Measurements from ENCODE around the gene CLTC.
A peak's percentile ranks its signal among the peaks of the same experiment; 100 is the strongest.

The CLTC gene

GRCh38 chr17:59688008-59688407 is 68.3 kb downstream of the CLTC start:
- no peak for DNase-seq

GRCh38 chr17:59688496-59688895 is 68.8 kb downstream of the CLTC start:
- no peak for DNase-seq

- DNase-seq = no peak
Measured at GRCh38 chr17:59693582-59693981, 73.9 kb downstream of the CLTC start.

GRCh38 chr17:59694344-59694743 is 74.6 kb downstream of the CLTC start:
- no peak for DNase-seq

- no peak for DNase-seq
Measured at GRCh38 chr17:59695945-59696681, 76.4 kb downstream of the CLTC start.

GRCh38 chr17:59696682-59697277 is 77.1 kb downstream of the CLTC start:
- DNase-seq = no peak

GRCh38 chr17:59698143-59698542 is 78.4 kb downstream of the CLTC start:
- DNase-seq = no peak

GRCh38 chr17:59699218-59699617 is 79.5 kb downstream of the CLTC start:
- DNase-seq = no peak

GRCh38 chr17:59699786-59700185 is 80.1 kb downstream of the CLTC start:
- no peak for DNase-seq

GRCh38 chr17:59702304-59702703 is 82.6 kb downstream of the CLTC start:
- DNase-seq = no peak

- peak; percentile 95 for DNase-seq
Measured at GRCh38 chr17:59707149-59707970, 87.7 kb downstream of the CLTC start, which contains the start of the genes PTRH2 and VMP1. PTRH2 (minus strand) TSS chr17:59707430; CDS start chr17:59697978, 9,452 bp downstream. VMP1 (plus strand) TSS chr17:59707654; CDS start chr17:59731447, 23,793 bp downstream.

- peak in 1 of 2 donors; percentile 8 for DNase-seq
Measured at GRCh38 chr17:59707971-59708430, 88.3 kb downstream of the CLTC start.

GRCh38 chr17:59711936-59712335 is 92.2 kb downstream of the CLTC start:
- DNase-seq = no peak

- no peak for DNase-seq
Measured at GRCh38 chr17:59712862-59713261, 93.2 kb downstream of the CLTC start.

GRCh38 chr17:59714255-59714654 is 94.6 kb downstream of the CLTC start:
- DNase-seq = no peak

GRCh38 chr17:59716427-59716826 is 96.7 kb downstream of the CLTC start:
- DNase-seq = no peak

- DNase-seq = no peak
Measured at GRCh38 chr17:59719526-59719925, 99.8 kb downstream of the CLTC start.

GRCh38 chr17:59722623-59723022 is 102.9 kb downstream of the CLTC start:
- DNase-seq = no peak

- DNase-seq = no peak
Measured at GRCh38 chr17:59723041-59723440, 103.3 kb downstream of the CLTC start.

- DNase-seq = no peak
Measured at GRCh38 chr17:59723607-59724006, 103.9 kb downstream of the CLTC start.

GRCh38 chr17:59725691-59726090 is 106.0 kb downstream of the CLTC start:
- DNase-seq = no peak

GRCh38 chr17:59727817-59728533 is 108.3 kb downstream of the CLTC start:
- DNase-seq = no peak

Data from CD4-positive, alpha-beta T cell treated with Interferon alpha-2 for 1 hour (primary cell).